PFSK-1 (cell line): ENCODE measurements around the gene CLBA1.

Experiments
- FOXP2 ChIP-seq: optimal IDR thresholded peaks from 2 replicates; pipeline ENCODE3; 2011; ENCODE audit warnings: borderline replicate concordance, control low read depth, inconsistent platforms; ENCODE audit not compliant: insufficient read depth; ENCODE audit errors: extremely low read length, extremely low read depth
- POLR2AphosphoS5 ChIP-seq: IDR thresholded peaks from 2 replicates; pipeline ENCODE4 v1.6.1; 2012; ENCODE audit warnings: low read depth, mild to moderate bottlenecking, control low read depth, low read length, moderate library complexity
- SIN3A ChIP-seq: IDR thresholded peaks from 2 replicates; pipeline ENCODE4 v1.6.1; 2012; ENCODE audit warnings: mild to moderate bottlenecking, low read length, moderate library complexity, borderline replicate concordance; ENCODE audit not compliant: insufficient read depth
- TAF1 ChIP-seq: IDR thresholded peaks from 2 replicates; pipeline ENCODE4 v1.6.1; 2012; ENCODE audit warnings: low read length, control low read depth, borderline replicate concordance; ENCODE audit not compliant: insufficient read depth
- TF ChIP-seq, protein P1 (sequence below), 2 experiments: IDR thresholded peaks; 2 replicates each; pipeline versions ENCODE4 v1.6.1 to v1.8.0; 2011 to 2012; ENCODE audit warnings: low read depth in 2 of 2, low read length in 2 of 2, control low read depth in 1 of 2, inconsistent platforms in 1 of 2, mild to moderate bottlenecking in 1 of 2, moderate library complexity in 1 of 2; ENCODE audit not compliant: insufficient read depth in 1 of 2

DNA sequence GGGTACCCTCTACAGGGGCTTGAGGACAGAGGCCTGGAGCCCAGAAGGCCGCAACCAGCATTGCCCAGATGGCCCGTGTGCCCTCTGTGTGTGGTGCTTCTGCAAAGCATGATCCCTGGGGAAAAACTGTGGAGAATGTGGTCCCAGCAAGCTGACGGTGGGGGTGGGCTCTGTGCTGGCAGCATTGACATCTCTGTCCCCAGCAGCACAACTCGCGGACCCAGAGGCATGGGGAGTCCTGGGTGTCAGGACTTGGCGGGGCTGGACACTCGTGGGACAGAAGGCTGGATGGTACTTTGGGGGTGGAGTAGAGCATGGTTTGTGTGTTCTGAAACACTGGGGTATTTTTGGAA lies 4.3 kb downstream of the CLBA1 start:
- TF ChIP-seq POLR2AphosphoS5 (no peak), TAF1 (no peak), FOXP2 (no peak), SIN3A (no peak)
- TF ChIP-seq, protein P1, sequence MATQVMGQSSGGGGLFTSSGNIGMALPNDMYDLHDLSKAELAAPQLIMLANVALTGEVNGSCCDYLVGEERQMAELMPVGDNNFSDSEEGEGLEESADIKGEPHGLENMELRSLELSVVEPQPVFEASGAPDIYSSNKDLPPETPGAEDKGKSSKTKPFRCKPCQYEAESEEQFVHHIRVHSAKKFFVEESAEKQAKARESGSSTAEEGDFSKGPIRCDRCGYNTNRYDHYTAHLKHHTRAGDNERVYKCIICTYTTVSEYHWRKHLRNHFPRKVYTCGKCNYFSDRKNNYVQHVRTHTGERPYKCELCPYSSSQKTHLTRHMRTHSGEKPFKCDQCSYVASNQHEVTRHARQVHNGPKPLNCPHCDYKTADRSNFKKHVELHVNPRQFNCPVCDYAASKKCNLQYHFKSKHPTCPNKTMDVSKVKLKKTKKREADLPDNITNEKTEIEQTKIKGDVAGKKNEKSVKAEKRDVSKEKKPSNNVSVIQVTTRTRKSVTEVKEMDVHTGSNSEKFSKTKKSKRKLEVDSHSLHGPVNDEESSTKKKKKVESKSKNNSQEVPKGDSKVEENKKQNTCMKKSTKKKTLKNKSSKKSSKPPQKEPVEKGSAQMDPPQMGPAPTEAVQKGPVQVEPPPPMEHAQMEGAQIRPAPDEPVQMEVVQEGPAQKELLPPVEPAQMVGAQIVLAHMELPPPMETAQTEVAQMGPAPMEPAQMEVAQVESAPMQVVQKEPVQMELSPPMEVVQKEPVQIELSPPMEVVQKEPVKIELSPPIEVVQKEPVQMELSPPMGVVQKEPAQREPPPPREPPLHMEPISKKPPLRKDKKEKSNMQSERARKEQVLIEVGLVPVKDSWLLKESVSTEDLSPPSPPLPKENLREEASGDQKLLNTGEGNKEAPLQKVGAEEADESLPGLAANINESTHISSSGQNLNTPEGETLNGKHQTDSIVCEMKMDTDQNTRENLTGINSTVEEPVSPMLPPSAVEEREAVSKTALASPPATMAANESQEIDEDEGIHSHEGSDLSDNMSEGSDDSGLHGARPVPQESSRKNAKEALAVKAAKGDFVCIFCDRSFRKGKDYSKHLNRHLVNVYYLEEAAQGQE (IDR thresholded peaks at IDR 0.05; ENCODE audit: insufficient read depth in 1 of 2, low read depth in 2 of 2, low read length in 2 of 2): no peak
